Measurements from ENCODE around the gene WNT2. TPM values are rescaled to one million over a fixed set of nuclear protein-coding genes. Genes with fewer than 3 reads are reported as not detected.

The WNT2 gene
- polyA plus RNA-seq, 1 donor (not counting 4 experiments of a cell fraction or from before 2014, with no cell fraction given) = not detected

DNA sequence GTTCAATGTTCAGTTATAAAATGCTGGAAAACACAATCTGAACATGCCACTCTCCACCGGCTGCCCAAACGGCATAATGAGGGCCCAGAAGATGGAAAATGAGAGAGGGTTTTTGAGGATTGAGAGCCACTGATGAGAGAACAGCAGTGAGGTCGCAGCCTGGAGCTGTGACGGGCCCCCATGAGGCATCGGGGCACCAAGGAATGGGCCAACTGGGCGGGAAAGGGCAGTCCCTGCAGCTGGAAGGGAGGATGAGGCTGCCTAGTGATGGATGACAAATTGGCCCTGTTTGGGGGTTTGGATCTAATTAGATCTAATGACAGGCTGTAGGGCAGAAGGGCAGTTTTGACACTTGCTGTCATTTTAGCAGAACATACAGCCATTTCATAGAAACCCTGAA is 39.1 kb downstream of the WNT2 start:
- dilution Hi-C loops (cut with MboI; ENCODE audit: extremely low pct_ligation_motif_present, low sequenced_read_pairs) = no loop called here
- no peak overlapping the region for H3K4me3 ChIP-seq (ENCODE audit: control insufficient read depth in 2 of 3, extremely low read depth in 1 of 3, insufficient read depth in 2 of 3, low read depth in 1 of 3, low read length in 3 of 3)
- no peaks in the 10 kb centered on the region for H3K9me3 ChIP-seq (ENCODE audit: control insufficient read depth, low read depth, low read length)
- H3K36me3 ChIP-seq (ENCODE audit: control insufficient read depth in 2 of 2, extremely low read depth in 1 of 2, insufficient read depth in 2 of 2, low read length in 2 of 2) = no peaks in the 10 kb centered on the region
- no peaks in the 10 kb centered on the region for H3K27me3 ChIP-seq (ENCODE audit: control insufficient read depth, extremely low read depth, insufficient read depth, low read length)
- H3K27ac ChIP-seq (ENCODE audit: control insufficient read depth, insufficient read depth, low read length) = no peak overlapping the region
- TF ChIP-seq, protein P1, sequence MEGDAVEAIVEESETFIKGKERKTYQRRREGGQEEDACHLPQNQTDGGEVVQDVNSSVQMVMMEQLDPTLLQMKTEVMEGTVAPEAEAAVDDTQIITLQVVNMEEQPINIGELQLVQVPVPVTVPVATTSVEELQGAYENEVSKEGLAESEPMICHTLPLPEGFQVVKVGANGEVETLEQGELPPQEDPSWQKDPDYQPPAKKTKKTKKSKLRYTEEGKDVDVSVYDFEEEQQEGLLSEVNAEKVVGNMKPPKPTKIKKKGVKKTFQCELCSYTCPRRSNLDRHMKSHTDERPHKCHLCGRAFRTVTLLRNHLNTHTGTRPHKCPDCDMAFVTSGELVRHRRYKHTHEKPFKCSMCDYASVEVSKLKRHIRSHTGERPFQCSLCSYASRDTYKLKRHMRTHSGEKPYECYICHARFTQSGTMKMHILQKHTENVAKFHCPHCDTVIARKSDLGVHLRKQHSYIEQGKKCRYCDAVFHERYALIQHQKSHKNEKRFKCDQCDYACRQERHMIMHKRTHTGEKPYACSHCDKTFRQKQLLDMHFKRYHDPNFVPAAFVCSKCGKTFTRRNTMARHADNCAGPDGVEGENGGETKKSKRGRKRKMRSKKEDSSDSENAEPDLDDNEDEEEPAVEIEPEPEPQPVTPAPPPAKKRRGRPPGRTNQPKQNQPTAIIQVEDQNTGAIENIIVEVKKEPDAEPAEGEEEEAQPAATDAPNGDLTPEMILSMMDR (optimal IDR thresholded peaks at IDR 0.05 in 1 of 3, IDR thresholded peaks at IDR 0.05 in 1 of 3, conservative IDR thresholded peaks at IDR 0.05 in 1 of 3; ENCODE audit: extremely low read depth in 1 of 3, insufficient read depth in 2 of 3, low read length in 3 of 3) = no peak
- no peak for TF ChIP-seq EZH2 (IDR thresholded peaks at IDR 0.05; ENCODE audit: low read length)
- H3K9ac ChIP-seq (ENCODE audit: control insufficient read depth, extremely low read depth, insufficient read depth, low read length) = no peak overlapping the region
- H4K20me1 ChIP-seq (ENCODE audit: control insufficient read depth, extremely low read depth, insufficient read depth, low read length) = no peaks in the 10 kb centered on the region
- H3K9me1 ChIP-seq (ENCODE audit: control insufficient read depth, extremely low read depth, insufficient read depth, low read length) = no peaks in the 10 kb centered on the region
- peaks cover 12% of the 10 kb centered on the region for H3K4me1 ChIP-seq (ENCODE audit: control insufficient read depth, extremely low read depth, insufficient read depth, low read length)
- H2AFZ ChIP-seq (ENCODE audit: control insufficient read depth, low read length) = no peak overlapping the region
- no peaks in the 10 kb centered on the region for H3K79me2 ChIP-seq (ENCODE audit: control insufficient read depth, insufficient read depth, low read length)
- DNase-seq (ENCODE audit: low read depth, low spot score) (no peak), FAIRE-seq (no peak)
- no peak overlapping the region for H3K4me2 ChIP-seq (ENCODE audit: control insufficient read depth, extremely low read depth, insufficient read depth, low read depth, low read length)

DNA sequence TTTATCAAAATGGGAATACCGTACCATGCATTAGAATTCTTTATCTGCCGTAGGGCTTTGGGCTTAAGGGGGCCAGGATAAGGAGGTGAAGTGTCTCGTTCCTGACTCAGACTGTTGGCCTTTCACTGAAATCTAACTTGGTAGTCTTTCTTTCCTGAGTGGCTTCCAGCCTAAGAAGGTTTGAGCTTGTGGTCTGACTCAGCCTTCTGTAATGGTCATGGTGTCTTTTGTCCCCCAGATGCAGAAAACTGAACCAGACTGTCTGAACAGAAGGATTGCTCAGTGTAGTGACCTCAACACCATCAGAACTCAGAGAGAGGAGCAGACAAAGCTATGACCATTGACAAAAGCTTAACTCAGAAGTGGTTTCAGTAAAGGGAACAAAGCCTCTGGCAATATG is 39.5 kb downstream of the WNT2 start:
- Histone ChIP-seq H3K9ac (ENCODE audit: control insufficient read depth, extremely low read depth, insufficient read depth, low read length) (no peak overlapping the region), H3K4me2 (ENCODE audit: control insufficient read depth, extremely low read depth, insufficient read depth, low read depth, low read length) (no peak overlapping the region), H3K79me2 (ENCODE audit: control insufficient read depth, insufficient read depth, low read length) (no peaks in the 10 kb centered on the region), H3K27me3 (ENCODE audit: control insufficient read depth, extremely low read depth, insufficient read depth, low read length) (no peaks in the 10 kb centered on the region), H2AFZ (ENCODE audit: control insufficient read depth, low read length) (no peak overlapping the region), H3K4me1 (ENCODE audit: control insufficient read depth, extremely low read depth, insufficient read depth, low read length) (peaks cover 12% of the 10 kb centered on the region), H3K36me3 (ENCODE audit: control insufficient read depth in 2 of 2, extremely low read depth in 1 of 2, insufficient read depth in 2 of 2, low read length in 2 of 2) (no peaks in the 10 kb centered on the region), H4K20me1 (ENCODE audit: control insufficient read depth, extremely low read depth, insufficient read depth, low read length) (no peaks in the 10 kb centered on the region), H3K27ac (ENCODE audit: control insufficient read depth, insufficient read depth, low read length) (no peak overlapping the region), H3K4me3 (ENCODE audit: control insufficient read depth in 2 of 3, extremely low read depth in 1 of 3, insufficient read depth in 2 of 3, low read depth in 1 of 3, low read length in 3 of 3) (no peak overlapping the region), H3K9me1 (ENCODE audit: control insufficient read depth, extremely low read depth, insufficient read depth, low read length) (no peaks in the 10 kb centered on the region), H3K9me3 (ENCODE audit: control insufficient read depth, low read depth, low read length) (no peaks in the 10 kb centered on the region)
- TF ChIP-seq, protein P1 (optimal IDR thresholded peaks at IDR 0.05 in 1 of 3, IDR thresholded peaks at IDR 0.05 in 1 of 3, conservative IDR thresholded peaks at IDR 0.05 in 1 of 3; ENCODE audit: extremely low read depth in 1 of 3, insufficient read depth in 2 of 3, low read length in 3 of 3) = no peak
- no peak for TF ChIP-seq EZH2 (IDR thresholded peaks at IDR 0.05; ENCODE audit: low read length)
- FAIRE-seq (no peak), DNase-seq (ENCODE audit: low read depth, low spot score) (no peak)
- dilution Hi-C loops (cut with MboI; ENCODE audit: extremely low pct_ligation_motif_present, low sequenced_read_pairs) = no loop called here
